ENCODE data around the gene SELENOO. TPM values are rescaled to one million over a fixed set of nuclear protein-coding genes. Genes with fewer than 3 reads are reported as not detected.
"Not testable (repeated sequence)": the region's sequence is repeated elsewhere in the genome, so short reads cannot be mapped to it uniquely, and the experiment has no call there.

Gene SELENOO
- total RNA-seq, 1 donor from 2014 or later: 24.5 TPM

GRCh38 chr22:50199829-50200460 lies 866 bp upstream of the SELENOO start:
- Mint-ChIP-seq H3K9me3 (no peaks in the 10 kb centered on the region), H3K27me3 (ENCODE audit: low read depth) (no peaks in the 10 kb centered on the region), H3K4me1 (peaks cover 13% of the 10 kb centered on the region), H3K27ac (ENCODE audit: unreplicated experiment) (no peak overlapping the region), H3K36me3 (ENCODE audit: low read depth) (peaks cover 13% of the 10 kb centered on the region), H3K4me3 (peak overlapping the region; percentile 78)
- TF ChIP-seq CTCF (conservative IDR thresholded peaks at IDR 0.05): no peak
- DNase-seq (ENCODE audit: low read depth, low spot score): no peak

GRCh38 chr22:50201191-50202129 lies 649 bp downstream of the SELENOO start:
- H3K36me3 Mint-ChIP-seq (ENCODE audit: low read depth): peaks cover 13% of the 10 kb centered on the region
- no peaks in the 10 kb centered on the region for H3K9me3 Mint-ChIP-seq
- TF ChIP-seq CTCF (conservative IDR thresholded peaks at IDR 0.05): no peak
- H3K27ac Mint-ChIP-seq (ENCODE audit: unreplicated experiment): no peak overlapping the region
- H3K4me3 Mint-ChIP-seq: peak overlapping the region; percentile 93
- peaks cover 19% of the 10 kb centered on the region for H3K4me1 Mint-ChIP-seq
- H3K27me3 Mint-ChIP-seq (ENCODE audit: low read depth): no peaks in the 10 kb centered on the region
- DNase-seq (ENCODE audit: low read depth, low spot score): no peak

GRCh38 chr22:50202130-50202666 lies 1.4 kb downstream of the SELENOO start:
- peaks cover 13% of the 10 kb centered on the region for H3K36me3 Mint-ChIP-seq (ENCODE audit: low read depth)
- H3K27ac Mint-ChIP-seq (ENCODE audit: unreplicated experiment): peak overlapping the region; percentile 35
- TF ChIP-seq CTCF (conservative IDR thresholded peaks at IDR 0.05): no peak
- no peak for DNase-seq (ENCODE audit: low read depth, low spot score)
- peak overlapping the region; percentile 93 for H3K4me3 Mint-ChIP-seq
- H3K9me3 Mint-ChIP-seq: no peaks in the 10 kb centered on the region
- no peaks in the 10 kb centered on the region for H3K27me3 Mint-ChIP-seq (ENCODE audit: low read depth)
- H3K4me1 Mint-ChIP-seq: peaks cover 21% of the 10 kb centered on the region

GRCh38 chr22:50203288-50203687 lies 2.5 kb downstream of the SELENOO start:
- no peaks in the 10 kb centered on the region for H3K9me3 Mint-ChIP-seq
- no peak for DNase-seq (ENCODE audit: low read depth, low spot score)
- TF ChIP-seq CTCF (conservative IDR thresholded peaks at IDR 0.05): no peak

GRCh38 chr22:50204571-50204970 lies 3.8 kb downstream of the SELENOO start:
- peak overlapping the region; percentile 67 for H3K4me3 Mint-ChIP-seq
- H3K27ac Mint-ChIP-seq (ENCODE audit: unreplicated experiment): no peak overlapping the region
- no peak for TF ChIP-seq CTCF (conservative IDR thresholded peaks at IDR 0.05)
- no peaks in the 10 kb centered on the region for H3K27me3 Mint-ChIP-seq (ENCODE audit: low read depth)
- no peak for DNase-seq (ENCODE audit: low read depth, low spot score)
- no peaks in the 10 kb centered on the region for H3K9me3 Mint-ChIP-seq
- H3K4me1 Mint-ChIP-seq: peaks cover 21% of the 10 kb centered on the region
- peaks cover 13% of the 10 kb centered on the region for H3K36me3 Mint-ChIP-seq (ENCODE audit: low read depth)

More at GRCh38 chr22:50203288-50203687, 2.5 kb downstream of the SELENOO start:
- Mint-ChIP-seq H3K36me3 (ENCODE audit: low read depth) (peaks cover 13% of the 10 kb centered on the region), H3K27ac (ENCODE audit: unreplicated experiment) (no peak overlapping the region), H3K4me3 (no peak overlapping the region), H3K27me3 (ENCODE audit: low read depth) (no peaks in the 10 kb centered on the region), H3K4me1 (peaks cover 21% of the 10 kb centered on the region)

GRCh38 chr22:50204998-50205397 lies 4.2 kb downstream of the SELENOO start:
- not testable (repeated sequence) for H3K27me3 Mint-ChIP-seq (ENCODE audit: low read depth); H3K27ac Mint-ChIP-seq (ENCODE audit: unreplicated experiment); H3K9me3 Mint-ChIP-seq; DNase-seq (ENCODE audit: low read depth, low spot score)
- Mint-ChIP-seq H3K4me3 (peak overlapping the region; percentile 67), H3K36me3 (ENCODE audit: low read depth) (peaks cover 16% of the 10 kb centered on the region), H3K4me1 (peaks cover 25% of the 10 kb centered on the region)
